KG1 (cell line): ENCODE results near the gene PAGE2B.
"Not testable (repeated sequence)": the region's sequence is repeated elsewhere in the genome, so short reads cannot be mapped to it uniquely, and the experiment has no call there.

ENCODE experiments used
- DNase-seq: peaks from one replicate; lab custom pipeline; 2025; lab: John Stamatoyannopoulos, UW

Gene PAGE2B

GRCh38 chrX:55109306-55109705 lies 34.5 kb downstream of the PAGE2B start:
- DNase-seq: no peak

DNA sequence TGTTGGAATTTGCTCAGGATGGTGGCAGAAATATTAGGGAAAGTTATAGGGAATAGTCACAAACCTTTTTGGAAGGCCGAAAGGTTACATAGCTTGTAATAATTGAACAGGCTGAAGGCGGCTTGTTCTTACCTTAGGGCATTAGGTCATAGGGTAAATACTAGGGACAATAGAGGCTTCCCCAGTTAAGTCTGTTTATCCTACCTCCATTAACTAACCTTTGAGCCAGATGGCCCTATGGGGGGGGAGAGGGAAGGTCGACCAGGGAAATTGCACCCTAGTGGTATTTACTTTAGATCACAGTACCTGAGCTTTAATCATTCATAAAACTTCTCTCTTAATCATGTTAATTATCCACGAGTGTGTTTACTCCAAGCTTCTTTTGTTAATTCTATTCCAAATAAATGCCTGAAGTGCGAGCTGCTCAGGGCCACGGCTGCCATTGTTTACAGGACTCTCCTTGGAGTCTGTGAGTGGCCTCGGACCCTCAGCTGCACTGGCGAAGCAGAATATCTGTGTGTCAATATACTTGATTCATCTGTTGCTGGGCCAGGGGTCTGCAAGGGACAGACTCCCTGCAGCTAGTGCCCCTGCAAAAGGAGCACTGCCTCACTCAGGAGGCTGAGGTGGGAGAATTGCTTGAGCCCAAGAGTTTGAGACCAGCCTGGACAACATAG lies 36.9 kb downstream of the PAGE2B start:
- no peak for DNase-seq

- not testable (repeated sequence) for DNase-seq
These were observed 41.8 kb downstream of the PAGE2B start for GRCh38 chrX:55116589-55116988.

- DNase-seq: no peak
These were observed 43.7 kb downstream of the PAGE2B start for GRCh38 chrX:55118574-55118973.

- DNase-seq: no peak
These were observed 44.4 kb downstream of the PAGE2B start for GRCh38 chrX:55119271-55119670.

- no peak for DNase-seq
These were observed 44.9 kb downstream of the PAGE2B start for GRCh38 chrX:55119712-55120111.

DNA sequence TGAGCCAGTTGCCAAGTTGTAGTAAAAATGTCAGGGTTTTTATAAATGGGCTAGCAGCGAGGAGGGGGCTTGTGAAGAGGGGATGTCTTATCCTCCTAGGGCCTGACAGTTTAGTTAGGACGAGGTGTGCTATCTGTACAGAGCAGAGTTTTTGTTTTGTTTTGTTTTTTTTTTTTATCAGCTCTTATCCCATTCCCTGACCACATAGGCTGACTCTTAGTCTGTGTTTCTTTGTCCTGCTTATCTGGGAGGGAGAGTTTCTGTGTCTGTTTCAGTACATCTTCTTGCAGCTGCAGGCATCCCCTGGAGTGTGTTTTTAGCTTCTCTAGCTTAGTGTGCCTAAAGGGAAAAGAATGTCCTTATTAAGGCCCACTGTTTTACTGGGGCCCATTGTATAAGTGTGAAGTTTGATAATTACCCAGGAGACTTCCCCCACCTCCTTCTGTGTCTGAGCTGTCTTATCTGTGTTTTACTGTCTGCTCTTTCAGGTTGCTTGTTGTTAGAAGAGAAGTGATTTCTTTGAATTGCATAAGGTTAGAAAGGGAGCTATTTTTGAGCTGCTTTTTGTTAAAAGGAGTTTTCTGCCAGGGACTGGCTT lies 46.0 kb downstream of the PAGE2B start:
- DNase-seq: no peak

- no peak for DNase-seq
These were observed 49.1 kb downstream of the PAGE2B start for GRCh38 chrX:55123900-55124299.

DNA sequence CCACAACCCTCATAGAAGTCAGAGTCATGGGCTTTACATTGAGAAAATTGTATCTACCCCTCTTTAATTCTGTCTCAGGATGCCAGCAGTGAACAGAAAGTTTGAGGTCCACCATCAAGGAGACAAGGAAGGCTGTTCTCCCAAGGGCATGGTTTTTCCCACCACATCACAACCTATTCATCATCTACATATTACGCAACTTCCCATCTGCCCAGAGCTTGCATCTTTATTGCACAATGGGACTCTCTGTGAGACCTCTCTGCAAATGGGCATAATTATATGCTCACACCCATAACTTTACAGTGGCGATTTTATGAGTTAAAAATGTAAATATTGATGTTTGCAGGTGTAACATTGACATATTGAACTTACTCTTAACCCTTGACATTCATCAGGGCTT lies 52.9 kb downstream of the PAGE2B start:
- DNase-seq: no peak
